ENCODE measurements around the gene RNASE13.

RNASE13 gene

DNA sequence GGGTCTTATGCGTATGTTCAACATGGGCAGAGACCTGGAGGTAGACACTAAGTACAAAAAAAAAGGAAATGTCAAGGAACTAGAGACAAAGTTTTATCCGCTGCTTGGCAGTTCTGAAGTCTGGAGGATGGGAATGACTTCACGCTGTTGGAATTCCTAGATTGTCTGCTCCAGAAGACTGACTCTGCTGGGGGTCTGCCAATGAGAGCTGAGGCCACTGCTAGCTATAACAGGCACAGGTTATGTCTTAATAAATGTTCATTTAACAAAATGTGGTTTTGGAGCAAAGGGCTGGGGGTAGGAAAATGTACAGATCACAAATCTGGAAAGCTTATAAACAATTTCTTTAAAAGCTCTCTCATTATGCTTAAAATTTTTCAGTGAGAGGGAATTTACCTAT is 28.9 kb upstream of the RNASE13 start:
- DNase-seq, result no peak

- no peak for DNase-seq
These were observed 26.7 kb upstream of the RNASE13 start for GRCh38 chr14:21061347-21061668.

DNA sequence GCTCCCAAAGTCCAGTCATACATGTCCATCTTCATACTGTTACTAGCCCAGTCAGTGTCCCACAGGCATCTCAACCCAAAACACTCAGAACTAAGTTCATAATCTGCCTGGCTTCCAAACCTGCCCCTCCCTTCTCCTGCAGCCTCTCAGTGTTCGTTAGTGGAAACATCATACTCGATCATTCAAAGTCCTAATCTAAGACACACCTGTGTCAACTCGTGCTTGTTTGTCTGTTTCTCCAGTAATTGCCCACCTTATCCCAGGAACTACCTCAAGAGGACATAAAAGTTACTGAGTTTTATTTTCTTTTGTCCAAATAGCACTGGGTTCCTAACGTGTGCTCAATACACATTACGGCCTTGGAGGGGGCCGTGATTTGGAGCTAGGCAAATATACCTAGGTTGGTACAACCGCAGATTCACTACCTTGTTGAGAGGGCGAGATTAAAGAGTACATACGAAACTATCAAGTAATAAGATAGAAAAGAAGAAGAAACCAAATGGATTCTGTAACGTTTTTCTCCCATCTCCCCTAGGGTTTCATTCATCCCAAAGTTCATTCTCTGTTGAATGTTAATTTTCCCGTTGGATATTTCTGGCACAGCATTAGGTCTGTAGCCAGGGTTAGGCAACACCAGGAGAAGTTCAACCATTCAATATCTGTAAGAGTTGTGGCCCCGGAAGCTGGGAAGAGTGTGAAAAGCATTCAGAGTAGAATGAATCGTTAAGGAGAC is 26.2 kb upstream of the RNASE13 start:
- no peak for DNase-seq

DNA sequence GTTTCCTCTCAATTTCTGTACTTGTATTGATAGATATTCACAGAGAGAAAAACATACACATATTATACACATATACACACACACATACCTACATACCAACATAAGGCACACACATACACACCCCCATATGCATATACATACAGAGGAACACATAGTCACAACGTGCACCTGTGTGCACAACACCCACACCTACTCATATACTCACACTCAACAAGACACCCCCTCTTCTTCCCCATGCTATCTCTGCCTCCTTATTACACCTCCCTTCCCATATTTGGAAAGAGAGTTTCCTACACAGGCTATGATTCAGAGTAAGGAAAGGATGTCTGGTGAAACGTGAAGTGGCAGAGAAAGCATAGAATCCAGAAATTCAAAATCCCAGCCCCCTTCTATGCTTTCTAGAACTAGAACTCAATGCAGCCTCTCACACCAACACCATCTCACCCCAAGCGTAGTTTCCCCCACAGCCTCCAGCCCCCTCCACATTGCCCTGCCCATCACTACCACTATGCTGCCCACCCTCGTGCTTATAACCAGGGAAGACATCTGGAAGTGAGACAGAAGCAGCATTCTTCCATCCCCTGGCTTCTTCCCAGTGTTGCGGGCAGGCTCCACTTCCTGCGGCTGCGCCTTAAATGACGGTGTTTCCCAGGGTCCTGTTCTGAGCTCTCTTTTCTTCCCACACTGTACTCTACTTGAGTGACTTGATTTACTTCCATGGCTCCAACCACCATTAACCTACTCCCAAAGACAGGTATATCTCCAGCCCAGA is 25.4 kb upstream of the RNASE13 start:
- DNase-seq, result no peak

DNA sequence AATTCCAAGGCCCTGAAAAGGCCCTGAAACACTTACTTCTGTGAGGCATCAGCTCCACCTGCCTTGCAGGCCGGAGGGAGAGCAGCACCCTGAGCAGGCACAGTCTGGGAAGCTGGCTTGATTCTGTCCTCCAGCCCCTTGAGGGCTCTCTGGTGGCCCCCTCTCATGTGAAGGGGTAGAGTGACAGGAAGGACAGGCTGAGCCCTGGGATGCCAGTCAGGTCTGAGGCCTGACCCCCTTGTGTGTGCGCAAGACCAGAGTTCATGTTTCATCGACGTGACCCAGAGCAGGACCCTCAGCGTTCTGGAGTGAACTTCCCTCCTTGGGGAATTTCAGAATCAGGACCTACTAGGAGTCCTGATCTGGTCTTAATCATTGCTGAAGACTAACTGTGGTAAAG is 24.3 kb upstream of the RNASE13 start:
- no peak for DNase-seq

GRCh38 chr14:21057803-21058675 is 23.4 kb upstream of the RNASE13 start, which contains the start of gene RNASE8:
RNASE8 (plus strand) TSS chr14:21057822; CDS start chr14:21057893, 71 bp downstream.
- no peak for DNase-seq

DNA sequence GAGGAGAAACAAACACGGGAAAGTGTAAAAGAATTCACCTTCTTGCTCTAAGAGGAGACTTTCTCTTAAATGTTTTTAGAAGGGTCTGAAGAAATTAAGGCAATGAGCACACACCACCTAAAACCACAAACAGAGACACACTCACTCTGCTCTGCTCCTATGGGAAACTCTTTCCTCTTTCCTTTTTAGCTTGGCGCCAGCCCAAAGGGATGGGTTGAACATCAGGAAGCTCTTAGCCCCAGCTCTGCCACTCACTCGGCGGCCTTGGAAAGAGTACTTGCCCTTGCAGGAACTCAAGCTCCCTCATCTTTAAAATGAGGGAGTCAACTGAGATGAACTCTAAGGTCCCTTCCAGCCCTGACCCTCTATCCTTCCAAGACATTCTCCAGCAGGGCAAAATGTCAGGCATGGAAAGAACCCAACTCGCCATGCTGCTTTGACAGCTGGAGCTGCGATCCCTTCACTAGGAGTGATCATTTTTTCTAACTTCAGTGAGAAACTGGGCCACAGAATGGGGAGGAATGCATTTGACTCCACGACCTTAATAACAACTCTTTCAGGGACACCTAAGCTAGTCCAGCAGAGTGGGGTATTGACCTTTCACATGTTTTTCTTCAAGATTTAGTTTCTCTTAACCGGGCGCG is 22.0 kb upstream of the RNASE13 start:
- no peak for DNase-seq

GRCh38 chr14:21055432-21056117 is 21.0 kb upstream of the RNASE13 start:
- DNase-seq, result no peak

- DNase-seq, result no peak
These were observed 20.1 kb upstream of the RNASE13 start for GRCh38 chr14:21054768-21055145.

GRCh38 chr14:21054123-21054767 is 19.6 kb upstream of the RNASE13 start:
- DNase-seq, result no peak

DNA sequence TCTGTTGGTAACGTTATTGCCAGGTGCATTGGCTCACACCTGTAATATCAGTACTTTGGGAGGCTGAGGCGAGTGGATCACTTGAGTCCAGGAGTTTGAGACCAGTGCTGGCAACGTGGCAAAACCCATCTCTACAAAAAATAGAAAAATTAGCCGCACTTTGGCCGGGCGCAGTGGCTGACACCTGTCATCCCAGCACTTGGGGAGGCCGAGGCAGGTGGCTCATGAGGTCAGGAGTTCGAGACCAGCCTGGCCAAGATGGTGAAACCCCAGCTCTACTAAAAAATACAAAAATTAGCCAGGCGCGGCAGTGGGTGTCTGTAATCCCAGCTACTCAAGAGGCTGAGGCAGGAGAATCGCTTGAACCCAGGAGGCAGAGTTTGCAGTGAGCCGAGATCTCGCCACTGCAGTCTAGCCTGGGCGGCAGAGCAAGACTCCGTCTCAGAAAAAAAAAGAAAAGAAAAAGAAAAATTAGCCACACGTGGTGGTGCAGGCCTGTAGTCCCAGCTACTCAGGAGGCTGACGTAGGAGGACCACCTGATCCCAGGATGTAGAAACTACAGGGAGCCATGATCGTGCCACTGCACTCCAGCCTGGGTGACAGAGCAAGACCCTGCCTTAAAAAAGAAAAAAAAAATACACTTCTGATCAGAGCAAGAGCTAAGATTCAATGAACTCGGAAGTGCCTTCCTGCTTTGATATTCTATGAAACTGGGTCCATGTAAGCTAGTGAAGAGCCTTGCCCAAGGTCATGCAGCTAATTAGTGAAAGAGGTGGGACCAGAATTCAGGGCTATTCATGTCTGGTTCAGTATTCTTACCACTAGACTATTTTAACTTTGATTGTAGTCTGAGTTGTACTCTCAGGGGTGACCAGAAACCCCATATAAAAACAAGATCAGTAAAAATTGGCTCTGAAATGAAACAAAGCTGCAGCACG is 18.8 kb upstream of the RNASE13 start:
- no peak for DNase-seq

GRCh38 chr14:21050597-21050996 is 16.0 kb upstream of the RNASE13 start:
- no peak for DNase-seq

- no peak for DNase-seq
These were observed 14.7 kb upstream of the RNASE13 start for GRCh38 chr14:21049271-21049673.

DNA sequence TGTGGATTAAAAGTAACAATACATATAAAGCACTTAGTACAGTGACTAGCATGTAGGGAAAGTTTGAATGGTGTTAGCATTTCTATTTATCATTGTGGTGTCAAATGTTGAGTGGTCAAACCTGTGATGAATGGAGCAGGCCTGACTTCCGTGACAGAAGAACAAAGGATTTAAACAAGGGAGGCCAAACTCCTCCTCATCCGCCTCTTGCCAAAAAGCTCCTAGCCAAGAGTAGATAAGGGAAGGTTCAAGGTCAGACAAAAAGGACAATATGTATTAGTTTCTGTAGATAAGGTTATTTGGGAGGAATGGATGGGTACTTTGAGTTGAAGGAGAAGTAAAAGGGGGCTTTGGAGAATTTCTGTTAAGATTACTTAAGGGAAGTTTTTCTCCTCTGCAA is 14.0 kb upstream of the RNASE13 start:
- DNase-seq, result no peak

DNA sequence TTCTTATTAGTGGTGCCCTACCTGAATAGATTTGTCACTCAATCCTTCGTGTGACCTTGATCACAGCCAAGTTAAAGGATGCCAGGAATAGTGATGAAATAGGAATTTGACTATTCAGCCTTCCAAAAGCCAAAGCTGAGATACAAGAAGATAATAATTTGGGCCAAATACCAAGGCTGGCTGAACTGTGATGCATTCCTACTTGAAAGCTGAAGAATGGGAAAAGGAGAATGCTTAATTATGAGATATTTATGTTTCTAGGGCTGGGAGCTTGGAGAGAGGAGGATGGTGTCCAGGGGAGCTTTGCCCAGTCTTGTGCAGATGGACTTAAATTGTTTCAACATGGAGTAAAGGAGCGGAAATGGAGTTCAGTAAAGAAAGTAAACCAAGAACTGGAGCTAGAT is 12.8 kb upstream of the RNASE13 start:
- no peak for DNase-seq

DNA sequence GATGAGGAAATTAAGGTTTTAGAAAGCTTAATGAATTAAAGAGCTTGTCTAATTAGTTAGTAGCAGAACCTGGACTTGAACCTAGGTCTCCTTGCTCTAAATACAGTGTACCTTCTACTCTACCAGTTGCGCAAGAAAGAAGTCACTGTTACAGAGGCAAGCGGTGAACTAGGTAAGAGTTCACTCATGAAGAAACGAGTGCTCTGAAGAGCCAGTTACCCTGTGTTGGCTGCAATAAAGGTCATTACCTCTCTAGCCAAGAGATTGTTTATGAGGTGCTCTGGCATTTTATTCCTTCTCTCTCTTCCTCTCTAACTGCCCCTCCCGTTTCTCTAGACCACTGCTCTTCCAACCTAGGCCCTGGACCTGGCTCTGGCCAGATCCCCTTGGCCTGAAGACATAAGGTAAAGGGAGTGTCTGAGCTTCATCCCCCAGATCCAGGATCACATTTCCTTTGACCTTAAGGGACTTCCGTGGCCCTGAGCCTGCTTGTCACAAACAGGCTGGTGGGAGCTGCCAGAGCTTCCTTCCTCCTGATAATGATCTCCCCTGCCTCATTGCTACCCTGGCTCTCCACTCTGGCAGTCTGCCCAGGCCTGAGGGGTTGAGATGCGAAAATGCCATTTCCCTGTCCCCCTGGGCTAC is 9.5 kb upstream of the RNASE13 start:
- DNase-seq, result no peak

DNA sequence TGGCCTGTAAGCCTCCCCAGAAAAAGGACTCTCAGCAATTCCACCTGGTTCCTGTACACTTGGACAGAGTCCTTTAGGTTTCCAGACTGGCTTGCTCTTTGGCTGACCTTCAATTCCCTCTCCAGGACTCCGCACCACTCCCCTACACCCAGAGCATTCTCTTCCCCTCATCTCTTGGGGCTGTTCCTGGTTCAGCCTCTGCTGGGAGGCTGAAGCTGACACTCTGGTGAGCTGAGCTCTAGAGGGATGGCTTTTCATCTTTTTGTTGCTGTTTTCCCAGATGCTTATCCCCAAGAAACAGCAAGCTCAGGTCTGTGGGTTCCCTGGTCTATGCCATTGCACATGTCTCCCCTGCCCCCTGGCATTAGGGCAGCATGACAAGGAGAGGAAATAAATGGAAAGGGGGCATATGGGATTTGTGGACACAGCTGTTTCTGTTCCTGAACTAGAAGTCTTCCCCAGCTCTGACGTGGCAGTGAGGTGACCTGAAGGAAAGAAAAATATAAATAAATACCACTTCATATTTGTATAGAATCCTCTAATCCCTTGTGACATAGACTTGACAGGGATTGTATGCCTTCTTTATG is 8.9 kb upstream of the RNASE13 start:
- no peak for DNase-seq

DNA sequence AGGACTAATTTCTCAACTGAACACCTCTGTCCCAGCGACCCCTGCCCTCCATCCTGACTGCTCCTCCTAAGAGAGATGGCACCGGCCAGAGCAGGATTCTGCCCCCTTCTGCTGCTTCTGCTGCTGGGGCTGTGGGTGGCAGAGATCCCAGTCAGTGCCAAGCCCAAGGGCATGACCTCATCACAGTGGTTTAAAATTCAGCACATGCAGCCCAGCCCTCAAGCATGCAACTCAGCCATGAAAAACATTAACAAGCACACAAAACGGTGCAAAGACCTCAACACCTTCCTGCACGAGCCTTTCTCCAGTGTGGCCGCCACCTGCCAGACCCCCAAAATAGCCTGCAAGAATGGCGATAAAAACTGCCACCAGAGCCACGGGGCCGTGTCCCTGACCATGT is 8.3 kb upstream of the RNASE13 start:
- no peak for DNase-seq

- no peak for DNase-seq
These were observed 7.2 kb upstream of the RNASE13 start, which contains the start of gene RNASE7 for GRCh38 chr14:21041676-21042433. RNASE7 (plus strand) TSS chr14:21042362; CDS start chr14:21042993, 631 bp downstream.
